Cardiac muscle cell (in vitro differentiated cells and primary cell): Measurements from ENCODE around the gene KCNQ5. TPM values are rescaled to one million over a fixed set of nuclear protein-coding genes. Genes with fewer than 3 reads are reported as not detected.

Experiments used
- DNase-seq, 2 donors: peaks; one replicate each; pipeline versions ENCODE4 v3.0.0 to v3.0.0-alpha.2; 2010 to 2017; ENCODE audit warnings: low read depth in 1 of 2, low spot score in 1 of 2
- H3K27ac ChIP-seq: fragments of 200-600 bp; sonication (generic); 2 replicates; pipeline ENCODE4 v1.5.1; 2016
- H3K27me3 ChIP-seq: fragments of 200-600 bp; sonication (generic); 2 replicates; pipeline ENCODE4 v1.6.0; 2016; ENCODE audit warnings: control low read depth
- H3K36me3 ChIP-seq: fragments of 200-600 bp; sonication (generic); 2 replicates; pipeline ENCODE4 v1.5.1; 2016; ENCODE audit warnings: control low read depth
- H3K4me1 ChIP-seq: fragments of 200-600 bp; sonication (generic); 2 replicates; pipeline ENCODE4 v1.8.1; 2017; ENCODE audit warnings: low read depth, mild to moderate bottlenecking, mixed run types
- H3K4me3 ChIP-seq: fragments of 200-600 bp; sonication (generic); 2 replicates; pipeline ENCODE4 v1.5.1; 2016; ENCODE audit warnings: mild to moderate bottlenecking
- H3K9me3 ChIP-seq: fragments of 200-600 bp; sonication (generic); 2 replicates; pipeline ENCODE4 v1.5.1; 2017; ENCODE audit warnings: low read depth, mild to moderate bottlenecking, control low read depth
- CTCF ChIP-seq: IDR thresholded peaks from 2 replicates; pipeline ENCODE4 v1.5.1; 2012; ENCODE audit warnings: low read depth, mild to moderate bottlenecking, low read length
- polyA plus RNA-seq: library from polyadenylated mRNA; unstranded; fragments of >200 nt; fragmentation: Nextera tagmentation; extraction: Ambion mirVana; gene quantifications from 2 replicates; pipeline ENCODE4 v1.2.1, GENCODE V29; 2016
- total RNA-seq: library from RNA; depleted of rRNA; stranded (reverse); fragments of >200 nt; gene quantifications from 2 replicates; pipeline ENCODE4 v1.2.3, GENCODE V29; 2016

The KCNQ5 gene
- total and polyA plus RNA-seq, 2 experiments from 2014 or later = 31.4 to 45.4 TPM

- TF ChIP-seq CTCF = no peak
- no peaks in the 10 kb centered on the region for H3K9me3 ChIP-seq
- peaks cover 3% of the 10 kb centered on the region for H3K4me1 ChIP-seq
- H3K4me3 ChIP-seq = no peak overlapping the region
- DNase-seq = no peak
- H3K27ac ChIP-seq = no peak overlapping the region
- no peaks in the 10 kb centered on the region for H3K27me3 ChIP-seq
- no peaks in the 10 kb centered on the region for H3K36me3 ChIP-seq
Observed at GRCh38 chr6:73036689-73037088, 414.8 kb downstream of the KCNQ5 start.

GRCh38 chr6:73041051-73041450, 419.2 kb downstream of the KCNQ5 start:
- H3K9me3 ChIP-seq = no peaks in the 10 kb centered on the region
- no peak overlapping the region for H3K27ac ChIP-seq
- no peak for DNase-seq
- H3K36me3 ChIP-seq = no peaks in the 10 kb centered on the region
- H3K4me3 ChIP-seq = no peak overlapping the region
- no peak for TF ChIP-seq CTCF
- H3K4me1 ChIP-seq = peaks cover 5% of the 10 kb centered on the region
- no peaks in the 10 kb centered on the region for H3K27me3 ChIP-seq

- H3K4me1 ChIP-seq = peaks cover 5% of the 10 kb centered on the region
- H3K4me3 ChIP-seq = no peak overlapping the region
- DNase-seq = peak in 1 of 2 donors; percentile 30
- no peaks in the 10 kb centered on the region for H3K27me3 ChIP-seq
- H3K9me3 ChIP-seq = no peaks in the 10 kb centered on the region
- H3K36me3 ChIP-seq = no peaks in the 10 kb centered on the region
- TF ChIP-seq CTCF = no peak
- no peak overlapping the region for H3K27ac ChIP-seq
Observed at GRCh38 chr6:73042892-73043291, 421.0 kb downstream of the KCNQ5 start.

DNA sequence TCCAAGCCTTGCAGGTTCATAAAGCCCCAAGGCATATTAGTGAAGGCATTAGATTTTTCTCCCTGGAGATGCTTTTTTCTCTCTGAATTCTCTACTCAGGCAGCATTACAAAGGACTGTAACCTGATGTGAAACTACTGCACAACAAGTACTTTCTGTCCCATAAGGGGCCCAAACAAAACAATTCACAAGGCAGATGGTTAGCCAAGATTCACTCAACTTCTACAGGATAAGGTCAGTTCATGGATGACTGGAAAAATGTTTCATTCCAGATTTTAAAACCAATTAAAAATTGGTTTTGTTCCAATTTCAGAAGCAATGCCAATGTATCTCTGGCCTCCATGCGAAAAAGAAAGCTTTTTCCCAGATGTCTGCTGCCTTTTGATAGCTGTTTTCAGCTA, 421.6 kb downstream of the KCNQ5 start:
- H3K27ac ChIP-seq = no peak overlapping the region
- H3K4me3 ChIP-seq = no peak overlapping the region
- no peaks in the 10 kb centered on the region for H3K27me3 ChIP-seq
- DNase-seq = no peak
- H3K36me3 ChIP-seq = no peaks in the 10 kb centered on the region
- peaks cover 5% of the 10 kb centered on the region for H3K4me1 ChIP-seq
- no peak for TF ChIP-seq CTCF
- no peaks in the 10 kb centered on the region for H3K9me3 ChIP-seq

DNA sequence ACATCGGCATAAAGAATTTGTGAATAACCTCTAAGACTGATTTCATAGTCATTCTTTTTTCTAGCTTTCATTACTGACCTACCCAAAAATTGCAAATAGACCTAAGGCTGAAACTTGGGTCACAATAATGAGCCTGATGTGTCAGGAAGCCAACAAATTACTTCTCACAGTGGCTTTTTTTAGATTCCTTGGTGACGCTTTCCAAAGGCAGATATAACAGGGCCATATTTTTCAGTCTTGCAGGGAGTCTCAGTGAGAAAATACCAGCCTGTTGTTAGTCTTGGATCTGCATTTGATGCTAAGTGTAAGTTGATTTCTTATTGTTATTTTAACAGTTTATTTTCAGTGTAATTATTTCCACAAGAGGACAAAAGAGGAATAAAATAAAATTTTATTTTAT, 423.7 kb downstream of the KCNQ5 start:
- Histone ChIP-seq H3K4me1 (peaks cover 5% of the 10 kb centered on the region), H3K27me3 (no peaks in the 10 kb centered on the region), H3K36me3 (no peaks in the 10 kb centered on the region), H3K9me3 (no peaks in the 10 kb centered on the region), H3K27ac (no peak overlapping the region), H3K4me3 (no peak overlapping the region)
- DNase-seq = no peak
- TF ChIP-seq CTCF = no peak

GRCh38 chr6:73047801-73048200, 425.9 kb downstream of the KCNQ5 start:
- no peak for TF ChIP-seq CTCF
- no peaks in the 10 kb centered on the region for H3K36me3 ChIP-seq
- DNase-seq = no peak
- H3K9me3 ChIP-seq = no peaks in the 10 kb centered on the region
- no peak overlapping the region for H3K27ac ChIP-seq
- H3K4me3 ChIP-seq = no peak overlapping the region
- H3K4me1 ChIP-seq = peaks cover 5% of the 10 kb centered on the region
- no peaks in the 10 kb centered on the region for H3K27me3 ChIP-seq
